Bronchial epithelial cell (primary cell): ENCODE data around the gene STX19. TPM values are rescaled to one million over a fixed set of nuclear protein-coding genes. Genes with fewer than 3 reads are reported as not detected.

Source experiments
- DNase-seq: peaks from one replicate; pipeline ENCODE4 v3.0.0-alpha.2; 2010; ENCODE audit warnings: low read depth
- FAIRE-seq: peaks from 2 replicates; lab custom pipeline; 2011; peaks lifted over from hg19 to GRCh38; lab: Jason Lieb, UNC
- H3K27me3 ChIP-seq: 2 replicates; pipeline ENCODE4 v1.5.1; 2011; ENCODE audit warnings: low read length; ENCODE audit not compliant: control insufficient read depth, insufficient read depth
- H3K36me3 ChIP-seq: 2 replicates; pipeline ENCODE4 v1.5.1; 2011; ENCODE audit warnings: low read length; ENCODE audit not compliant: control insufficient read depth, insufficient read depth
- H3K4me3 ChIP-seq: 2 replicates; pipeline ENCODE4 v1.5.1; 2011; ENCODE audit warnings: mild to moderate bottlenecking, low read depth, low read length, control low read depth
- total RNA-seq: library from RNA; depleted of rRNA; stranded (reverse); fragments of >200 nt; gene quantifications from 2 replicates; pipeline ENCODE4 v1.2.1, GENCODE V29; 2014
- TF ChIP-seq, protein P1 (sequence below): IDR thresholded peaks from 2 replicates; pipeline ENCODE4 v1.5.1; 2011; ENCODE audit warnings: mild to moderate bottlenecking, moderate library complexity, low read length, control low read depth, inconsistent platforms; ENCODE audit not compliant: insufficient read depth, severe bottlenecking

The STX19 gene
- total RNA-seq, 1 donor from 2014 or later: 0.53 TPM

GRCh38 chr3:94043285-94043684 lies 14.9 kb upstream of the STX19 start:
- DNase-seq (no peak), FAIRE-seq (no peak)
- H3K27me3 ChIP-seq: no peaks in the 10 kb centered on the region
- no peaks in the 10 kb centered on the region for H3K36me3 ChIP-seq
- H3K4me3 ChIP-seq: no peak overlapping the region
- TF ChIP-seq, protein P1, sequence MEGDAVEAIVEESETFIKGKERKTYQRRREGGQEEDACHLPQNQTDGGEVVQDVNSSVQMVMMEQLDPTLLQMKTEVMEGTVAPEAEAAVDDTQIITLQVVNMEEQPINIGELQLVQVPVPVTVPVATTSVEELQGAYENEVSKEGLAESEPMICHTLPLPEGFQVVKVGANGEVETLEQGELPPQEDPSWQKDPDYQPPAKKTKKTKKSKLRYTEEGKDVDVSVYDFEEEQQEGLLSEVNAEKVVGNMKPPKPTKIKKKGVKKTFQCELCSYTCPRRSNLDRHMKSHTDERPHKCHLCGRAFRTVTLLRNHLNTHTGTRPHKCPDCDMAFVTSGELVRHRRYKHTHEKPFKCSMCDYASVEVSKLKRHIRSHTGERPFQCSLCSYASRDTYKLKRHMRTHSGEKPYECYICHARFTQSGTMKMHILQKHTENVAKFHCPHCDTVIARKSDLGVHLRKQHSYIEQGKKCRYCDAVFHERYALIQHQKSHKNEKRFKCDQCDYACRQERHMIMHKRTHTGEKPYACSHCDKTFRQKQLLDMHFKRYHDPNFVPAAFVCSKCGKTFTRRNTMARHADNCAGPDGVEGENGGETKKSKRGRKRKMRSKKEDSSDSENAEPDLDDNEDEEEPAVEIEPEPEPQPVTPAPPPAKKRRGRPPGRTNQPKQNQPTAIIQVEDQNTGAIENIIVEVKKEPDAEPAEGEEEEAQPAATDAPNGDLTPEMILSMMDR: no peak

- TF ChIP-seq, protein P1: peak; percentile 65
- no peaks in the 10 kb centered on the region for H3K36me3 ChIP-seq
- FAIRE-seq (no peak), DNase-seq (peak; percentile 49)
- no peaks in the 10 kb centered on the region for H3K27me3 ChIP-seq
- no peak overlapping the region for H3K4me3 ChIP-seq
Observed at GRCh38 chr3:94036909-94037507, 8.6 kb upstream of the STX19 start.

- FAIRE-seq (no peak), DNase-seq (no peak)
- TF ChIP-seq, protein P1: no peak
- no peaks in the 10 kb centered on the region for H3K36me3 ChIP-seq
- no peak overlapping the region for H3K4me3 ChIP-seq
- H3K27me3 ChIP-seq: no peaks in the 10 kb centered on the region
Observed at GRCh38 chr3:94026623-94027022, 1.8 kb downstream of the STX19 start.

DNA sequence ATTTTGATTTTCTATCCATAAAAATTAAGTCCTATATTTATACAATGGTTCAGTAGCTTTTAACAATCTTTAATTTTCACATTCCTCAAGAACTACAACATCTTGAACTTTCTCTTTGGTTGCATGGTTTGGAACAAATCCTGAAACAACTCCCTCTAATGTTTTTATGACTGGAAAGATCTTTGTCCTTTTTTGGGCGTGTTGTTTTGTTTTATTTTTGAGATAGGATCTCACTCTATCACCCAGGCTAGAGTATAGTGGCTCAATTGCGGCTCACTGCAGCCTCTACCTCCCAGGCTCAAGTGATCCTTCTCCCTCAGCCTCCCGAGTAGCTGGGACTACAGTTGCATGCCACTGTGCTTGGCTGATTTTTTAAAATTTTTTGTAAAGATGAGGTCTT lies 4.0 kb downstream of the STX19 start:
- DNase-seq: no peak
- TF ChIP-seq, protein P1: no peak
- no peak for FAIRE-seq
- H3K27me3 ChIP-seq: no peaks in the 10 kb centered on the region
- H3K36me3 ChIP-seq: no peaks in the 10 kb centered on the region
- no peak overlapping the region for H3K4me3 ChIP-seq

- Histone ChIP-seq H3K36me3 (no peaks in the 10 kb centered on the region), H3K27me3 (no peaks in the 10 kb centered on the region), H3K4me3 (no peak overlapping the region)
- FAIRE-seq (no peak), DNase-seq (no peak)
- TF ChIP-seq, protein P1: no peak
Observed at GRCh38 chr3:94020293-94020692, 8.1 kb downstream of the STX19 start.

GRCh38 chr3:94019659-94020058 lies 8.7 kb downstream of the STX19 start:
- Histone ChIP-seq H3K4me3 (no peak overlapping the region), H3K27me3 (no peaks in the 10 kb centered on the region), H3K36me3 (no peaks in the 10 kb centered on the region)
- TF ChIP-seq, protein P1: no peak
- FAIRE-seq (no peak), DNase-seq (no peak)
